ENCODE measurements around the gene BTNL9.

- TF ChIP-seq ZNF174 (CRISPR knock-in tag; IDR thresholded peaks at IDR 0.05) (no peak), FOXA1 (IDR thresholded peaks at IDR 0.05; ENCODE audit: borderline replicate concordance) (no peak), ZNF121 (CRISPR knock-in tag; conservative IDR thresholded peaks at IDR 0.05) (no peak), ZNF449 (CRISPR knock-in tag; IDR thresholded peaks at IDR 0.05) (no peak), ZNF830 (CRISPR knock-in tag; IDR thresholded peaks at IDR 0.05) (no peak), POLR2G (IDR thresholded peaks at IDR 0.05; ENCODE audit: low read depth, low read length) (no peak)
- TF ChIP-seq, protein P1, sequence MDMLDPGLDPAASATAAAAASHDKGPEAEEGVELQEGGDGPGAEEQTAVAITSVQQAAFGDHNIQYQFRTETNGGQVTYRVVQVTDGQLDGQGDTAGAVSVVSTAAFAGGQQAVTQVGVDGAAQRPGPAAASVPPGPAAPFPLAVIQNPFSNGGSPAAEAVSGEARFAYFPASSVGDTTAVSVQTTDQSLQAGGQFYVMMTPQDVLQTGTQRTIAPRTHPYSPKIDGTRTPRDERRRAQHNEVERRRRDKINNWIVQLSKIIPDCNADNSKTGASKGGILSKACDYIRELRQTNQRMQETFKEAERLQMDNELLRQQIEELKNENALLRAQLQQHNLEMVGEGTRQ (CRISPR knock-in tag; IDR thresholded peaks at IDR 0.05): no peak
Observed at GRCh38 chr5:181044093-181044599, 4.1 kb downstream of the BTNL9 start.
